K562 (cell line): ENCODE data around the gene TMEM39B.

Experiments used
- CBX5 ChIP-seq: IDR thresholded peaks from 2 replicates; pipeline ENCODE4 v1.6.1; 2014; ENCODE audit warnings: low read depth, borderline replicate concordance
- CEBPB ChIP-seq: fragments of 450-650 bp; IDR thresholded peaks from 2 replicates; pipeline ENCODE4 v1.6.1; 2016; ENCODE audit warnings: missing genetic modification characterization, missing compliant biosample characterization
- CTCF ChIP-seq, 3 experiments: IDR thresholded peaks in 2 of 3; conservative IDR thresholded peaks in 1 of 3; 2 replicates each; pipeline ENCODE4 v1.5.1; 2011 to 2012; ENCODE audit warnings: low read length in 3 of 3, mild to moderate bottlenecking in 3 of 3, control low read depth in 2 of 3, improper control_type of control experiment in 1 of 3, inconsistent platforms in 1 of 3, low read depth in 1 of 3, mixed read lengths in 1 of 3, moderate library complexity in 1 of 3; ENCODE audit not compliant: insufficient read depth in 2 of 3
- MYC ChIP-seq, 2 experiments: fragments of 250-450 bp in 1 of 2; sonication (Bioruptor Pico) in 1 of 2; IDR thresholded peaks; 2 replicates each; pipeline versions ENCODE4 v1.5.1 to v1.6.1; 2012 to 2021; ENCODE audit warnings: low read depth in 2 of 2, borderline replicate concordance in 1 of 2, improper control_type of control experiment in 1 of 2, low read length in 1 of 2, mild to moderate bottlenecking in 1 of 2, moderate library complexity in 1 of 2
- POLR2A ChIP-seq: fragments of 450-650 bp; conservative IDR thresholded peaks from 2 replicates; pipeline ENCODE4 v1.6.1; 2016
- RFX1 ChIP-seq: fragments of 450-650 bp; IDR thresholded peaks from 2 replicates; pipeline ENCODE4 v1.6.1; 2016; ENCODE audit warnings: mild to moderate bottlenecking, moderate library complexity
- SMAD4 ChIP-seq: fragments of 250-450 bp; sonication (Bioruptor Pico); conservative IDR thresholded peaks from 2 replicates; pipeline ENCODE4 v1.8.0; 2021; ENCODE audit warnings: inconsistent platforms, mild to moderate bottlenecking, moderate library complexity
- ZNF507 ChIP-seq: conservative IDR thresholded peaks from 2 replicates; pipeline ENCODE4 v1.6.1; 2017; ENCODE audit warnings: missing genetic modification characterization, missing compliant biosample characterization
- TF ChIP-seq, protein P1 (sequence below): sonication (generic); formaldehyde crosslinking; IDR thresholded peaks from 2 replicates; pipeline ENCODE4 v1.8.0; 2022; ENCODE audit warnings: mild to moderate bottlenecking, missing genetic modification reagents, borderline replicate concordance
- TF ChIP-seq, protein P2 (sequence below): fragments of 250-450 bp; sonication (Bioruptor Pico); IDR thresholded peaks from 2 replicates; pipeline ENCODE4 v1.5.0; 2020; ENCODE audit warnings: mild to moderate bottlenecking, borderline replicate concordance
- TF ChIP-seq, protein P3 (sequence below), 2 experiments: fragments of 450-650 bp; formaldehyde crosslinking in 1 of 2; IDR thresholded peaks; 2 replicates each; pipeline versions ENCODE4 v1.4.0 to v1.6.1; 2014 to 2020; ENCODE audit warnings: mild to moderate bottlenecking in 2 of 2, borderline replicate concordance in 1 of 2, low read depth in 1 of 2

DNA sequence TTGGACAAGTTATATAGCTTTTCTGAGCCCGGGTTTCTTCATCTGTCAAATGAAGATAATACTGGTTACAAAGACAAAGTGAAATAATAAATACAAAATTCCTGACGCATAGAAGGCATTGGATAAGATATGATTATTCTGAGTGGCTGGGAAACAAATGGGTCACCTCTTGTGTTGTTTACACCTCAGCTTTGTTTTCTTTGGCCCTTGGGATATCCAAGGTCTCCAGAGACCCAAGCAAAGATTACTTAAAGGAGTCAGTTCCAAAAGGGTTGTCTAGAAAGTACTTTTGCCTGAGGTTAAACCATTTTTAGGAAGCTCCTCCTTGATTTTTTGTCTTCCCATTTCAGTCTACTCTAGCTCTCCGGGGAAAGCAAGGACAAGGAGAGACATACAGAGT is 49.4 kb upstream of the TMEM39B start:
- no peak for TF ChIP-seq CBX5
- TF ChIP-seq, protein P1, sequence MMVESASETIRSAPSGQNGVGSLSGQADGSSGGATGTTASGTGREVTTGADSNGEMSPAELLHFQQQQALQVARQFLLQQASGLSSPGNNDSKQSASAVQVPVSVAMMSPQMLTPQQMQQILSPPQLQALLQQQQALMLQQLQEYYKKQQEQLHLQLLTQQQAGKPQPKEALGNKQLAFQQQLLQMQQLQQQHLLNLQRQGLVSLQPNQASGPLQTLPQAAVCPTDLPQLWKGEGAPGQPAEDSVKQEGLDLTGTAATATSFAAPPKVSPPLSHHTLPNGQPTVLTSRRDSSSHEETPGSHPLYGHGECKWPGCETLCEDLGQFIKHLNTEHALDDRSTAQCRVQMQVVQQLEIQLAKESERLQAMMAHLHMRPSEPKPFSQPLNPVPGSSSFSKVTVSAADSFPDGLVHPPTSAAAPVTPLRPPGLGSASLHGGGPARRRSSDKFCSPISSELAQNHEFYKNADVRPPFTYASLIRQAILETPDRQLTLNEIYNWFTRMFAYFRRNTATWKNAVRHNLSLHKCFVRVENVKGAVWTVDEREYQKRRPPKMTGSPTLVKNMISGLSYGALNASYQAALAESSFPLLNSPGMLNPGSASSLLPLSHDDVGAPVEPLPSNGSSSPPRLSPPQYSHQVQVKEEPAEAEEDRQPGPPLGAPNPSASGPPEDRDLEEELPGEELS: no peak
- no peak for TF ChIP-seq CTCF (IDR thresholded peaks at IDR 0.05 in 2 of 3, conservative IDR thresholded peaks at IDR 0.05 in 1 of 3; ENCODE audit: insufficient read depth in 2 of 3, low read depth in 1 of 3, low read length in 3 of 3)
- TF ChIP-seq MYC (IDR thresholded peaks at IDR 0.05; ENCODE audit: low read depth, low read length): no peak
- no peak for TF ChIP-seq MYC (CRISPR knock-in tag; IDR thresholded peaks at IDR 0.05; ENCODE audit: borderline replicate concordance, low read depth)
- no peak for TF ChIP-seq ZNF507 (tag)
- TF ChIP-seq CEBPB (tag): no peak
- TF ChIP-seq SMAD4 (CRISPR knock-in tag): no peak
- no peak for TF ChIP-seq POLR2A
- TF ChIP-seq, protein P2, sequence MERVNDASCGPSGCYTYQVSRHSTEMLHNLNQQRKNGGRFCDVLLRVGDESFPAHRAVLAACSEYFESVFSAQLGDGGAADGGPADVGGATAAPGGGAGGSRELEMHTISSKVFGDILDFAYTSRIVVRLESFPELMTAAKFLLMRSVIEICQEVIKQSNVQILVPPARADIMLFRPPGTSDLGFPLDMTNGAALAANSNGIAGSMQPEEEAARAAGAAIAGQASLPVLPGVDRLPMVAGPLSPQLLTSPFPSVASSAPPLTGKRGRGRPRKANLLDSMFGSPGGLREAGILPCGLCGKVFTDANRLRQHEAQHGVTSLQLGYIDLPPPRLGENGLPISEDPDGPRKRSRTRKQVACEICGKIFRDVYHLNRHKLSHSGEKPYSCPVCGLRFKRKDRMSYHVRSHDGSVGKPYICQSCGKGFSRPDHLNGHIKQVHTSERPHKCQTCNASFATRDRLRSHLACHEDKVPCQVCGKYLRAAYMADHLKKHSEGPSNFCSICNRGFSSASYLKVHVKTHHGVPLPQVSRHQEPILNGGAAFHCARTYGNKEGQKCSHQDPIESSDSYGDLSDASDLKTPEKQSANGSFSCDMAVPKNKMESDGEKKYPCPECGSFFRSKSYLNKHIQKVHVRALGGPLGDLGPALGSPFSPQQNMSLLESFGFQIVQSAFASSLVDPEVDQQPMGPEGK: no peak
- TF ChIP-seq RFX1: no peak
- TF ChIP-seq, protein P3, sequence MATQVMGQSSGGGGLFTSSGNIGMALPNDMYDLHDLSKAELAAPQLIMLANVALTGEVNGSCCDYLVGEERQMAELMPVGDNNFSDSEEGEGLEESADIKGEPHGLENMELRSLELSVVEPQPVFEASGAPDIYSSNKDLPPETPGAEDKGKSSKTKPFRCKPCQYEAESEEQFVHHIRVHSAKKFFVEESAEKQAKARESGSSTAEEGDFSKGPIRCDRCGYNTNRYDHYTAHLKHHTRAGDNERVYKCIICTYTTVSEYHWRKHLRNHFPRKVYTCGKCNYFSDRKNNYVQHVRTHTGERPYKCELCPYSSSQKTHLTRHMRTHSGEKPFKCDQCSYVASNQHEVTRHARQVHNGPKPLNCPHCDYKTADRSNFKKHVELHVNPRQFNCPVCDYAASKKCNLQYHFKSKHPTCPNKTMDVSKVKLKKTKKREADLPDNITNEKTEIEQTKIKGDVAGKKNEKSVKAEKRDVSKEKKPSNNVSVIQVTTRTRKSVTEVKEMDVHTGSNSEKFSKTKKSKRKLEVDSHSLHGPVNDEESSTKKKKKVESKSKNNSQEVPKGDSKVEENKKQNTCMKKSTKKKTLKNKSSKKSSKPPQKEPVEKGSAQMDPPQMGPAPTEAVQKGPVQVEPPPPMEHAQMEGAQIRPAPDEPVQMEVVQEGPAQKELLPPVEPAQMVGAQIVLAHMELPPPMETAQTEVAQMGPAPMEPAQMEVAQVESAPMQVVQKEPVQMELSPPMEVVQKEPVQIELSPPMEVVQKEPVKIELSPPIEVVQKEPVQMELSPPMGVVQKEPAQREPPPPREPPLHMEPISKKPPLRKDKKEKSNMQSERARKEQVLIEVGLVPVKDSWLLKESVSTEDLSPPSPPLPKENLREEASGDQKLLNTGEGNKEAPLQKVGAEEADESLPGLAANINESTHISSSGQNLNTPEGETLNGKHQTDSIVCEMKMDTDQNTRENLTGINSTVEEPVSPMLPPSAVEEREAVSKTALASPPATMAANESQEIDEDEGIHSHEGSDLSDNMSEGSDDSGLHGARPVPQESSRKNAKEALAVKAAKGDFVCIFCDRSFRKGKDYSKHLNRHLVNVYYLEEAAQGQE (IDR thresholded peaks at IDR 0.05; ENCODE audit: borderline replicate concordance): no peak
- TF ChIP-seq, protein P3 (CRISPR knock-in tag; IDR thresholded peaks at IDR 0.05; ENCODE audit: low read depth): no peak
